Adrenal gland (tissue), 5 donors: ENCODE results near the gene LSM12.

Source experiments
- POLR2A ChIP-seq, 2 donors: fragments of 450-650 bp; IDR thresholded peaks; one replicate each; pipeline ENCODE4 v1.6.1; 2017; ENCODE audit warnings: antibody characterized with exemption in 2 of 2, mild to moderate bottlenecking in 2 of 2, moderate library complexity in 1 of 2
- TF ChIP-seq, protein P1 (sequence below), 6 experiments: fragments of 450-650 bp in 4 of 6; fragments of 200-600 bp in 2 of 6; sonication (generic) in 1 of 6; IDR thresholded peaks; 1 replicate in 5 of 6; 2 replicates in 1 of 6; pipeline versions ENCODE4 v1.5.1 to v1.8.0; 2016 to 2021; ENCODE audit warnings: antibody characterized with exemption in 6 of 6, mild to moderate bottlenecking in 2 of 6, moderate library complexity in 1 of 6
- donor health status: DM: no; HTN: no; CAD: no.

GRCh38 chr17:44010966-44011647 is 55.4 kb downstream of the LSM12 start:
- no peak for TF ChIP-seq POLR2A (IDR thresholded peaks at IDR 0.05)
- TF ChIP-seq, protein P1, sequence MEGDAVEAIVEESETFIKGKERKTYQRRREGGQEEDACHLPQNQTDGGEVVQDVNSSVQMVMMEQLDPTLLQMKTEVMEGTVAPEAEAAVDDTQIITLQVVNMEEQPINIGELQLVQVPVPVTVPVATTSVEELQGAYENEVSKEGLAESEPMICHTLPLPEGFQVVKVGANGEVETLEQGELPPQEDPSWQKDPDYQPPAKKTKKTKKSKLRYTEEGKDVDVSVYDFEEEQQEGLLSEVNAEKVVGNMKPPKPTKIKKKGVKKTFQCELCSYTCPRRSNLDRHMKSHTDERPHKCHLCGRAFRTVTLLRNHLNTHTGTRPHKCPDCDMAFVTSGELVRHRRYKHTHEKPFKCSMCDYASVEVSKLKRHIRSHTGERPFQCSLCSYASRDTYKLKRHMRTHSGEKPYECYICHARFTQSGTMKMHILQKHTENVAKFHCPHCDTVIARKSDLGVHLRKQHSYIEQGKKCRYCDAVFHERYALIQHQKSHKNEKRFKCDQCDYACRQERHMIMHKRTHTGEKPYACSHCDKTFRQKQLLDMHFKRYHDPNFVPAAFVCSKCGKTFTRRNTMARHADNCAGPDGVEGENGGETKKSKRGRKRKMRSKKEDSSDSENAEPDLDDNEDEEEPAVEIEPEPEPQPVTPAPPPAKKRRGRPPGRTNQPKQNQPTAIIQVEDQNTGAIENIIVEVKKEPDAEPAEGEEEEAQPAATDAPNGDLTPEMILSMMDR (IDR thresholded peaks at IDR 0.05): no peak
